ENCODE data around the gene PAX8. TPM values are rescaled to one million over a fixed set of nuclear protein-coding genes. Genes with fewer than 3 reads are reported as not detected.

PAX8 gene
- total and polyA plus RNA-seq, 7 donors, result 0.41 to 10.8 (median 0.93) TPM; not detected in 1

DNA sequence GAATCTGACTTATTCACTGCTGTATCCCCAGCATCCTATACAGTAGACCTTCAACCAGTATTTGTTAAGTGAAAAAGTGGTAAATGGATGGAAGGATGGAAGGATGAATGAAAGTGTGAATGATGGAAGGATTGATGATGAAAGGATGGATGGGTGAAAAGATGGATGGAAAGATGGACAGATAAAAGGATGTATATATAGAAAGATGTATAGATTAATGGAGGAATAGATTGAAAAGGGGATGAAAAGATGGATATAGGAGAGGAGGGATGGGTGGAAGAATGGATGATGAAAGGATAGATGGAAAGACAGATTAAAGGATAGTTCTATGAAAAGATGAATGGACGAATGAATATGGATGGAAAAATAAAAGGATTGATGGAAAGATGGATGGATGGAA is 54.9 kb downstream of the PAX8 start:
- intact Hi-C loops (cut with DNase I), result no loop called here
- no peak for TF ChIP-seq POLR2A (IDR thresholded peaks at IDR 0.05)
- no peak for TF ChIP-seq POLR2AphosphoS5 (IDR thresholded peaks at IDR 0.05)
- TF ChIP-seq EP300 (IDR thresholded peaks at IDR 0.05), result no peak
- TF ChIP-seq, protein P1, sequence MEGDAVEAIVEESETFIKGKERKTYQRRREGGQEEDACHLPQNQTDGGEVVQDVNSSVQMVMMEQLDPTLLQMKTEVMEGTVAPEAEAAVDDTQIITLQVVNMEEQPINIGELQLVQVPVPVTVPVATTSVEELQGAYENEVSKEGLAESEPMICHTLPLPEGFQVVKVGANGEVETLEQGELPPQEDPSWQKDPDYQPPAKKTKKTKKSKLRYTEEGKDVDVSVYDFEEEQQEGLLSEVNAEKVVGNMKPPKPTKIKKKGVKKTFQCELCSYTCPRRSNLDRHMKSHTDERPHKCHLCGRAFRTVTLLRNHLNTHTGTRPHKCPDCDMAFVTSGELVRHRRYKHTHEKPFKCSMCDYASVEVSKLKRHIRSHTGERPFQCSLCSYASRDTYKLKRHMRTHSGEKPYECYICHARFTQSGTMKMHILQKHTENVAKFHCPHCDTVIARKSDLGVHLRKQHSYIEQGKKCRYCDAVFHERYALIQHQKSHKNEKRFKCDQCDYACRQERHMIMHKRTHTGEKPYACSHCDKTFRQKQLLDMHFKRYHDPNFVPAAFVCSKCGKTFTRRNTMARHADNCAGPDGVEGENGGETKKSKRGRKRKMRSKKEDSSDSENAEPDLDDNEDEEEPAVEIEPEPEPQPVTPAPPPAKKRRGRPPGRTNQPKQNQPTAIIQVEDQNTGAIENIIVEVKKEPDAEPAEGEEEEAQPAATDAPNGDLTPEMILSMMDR (IDR thresholded peaks at IDR 0.05), result no peak
- Histone ChIP-seq H3K9me3 (no peaks in the 10 kb centered on the region), H3K27ac (no peak overlapping the region), H3K27me3 (no peaks in the 10 kb centered on the region), H3K36me3 (no peaks in the 10 kb centered on the region), H3K4me1 (peaks cover 0 to 12% (median 0%) of the 10 kb centered on the region in 4 donors), H3K4me3 (no peak overlapping the region)
- DNase-seq, result no peak
- 91 to 100% methylated on average over 1 of the region's 1 CpG for WGBS, 2 donors

DNA sequence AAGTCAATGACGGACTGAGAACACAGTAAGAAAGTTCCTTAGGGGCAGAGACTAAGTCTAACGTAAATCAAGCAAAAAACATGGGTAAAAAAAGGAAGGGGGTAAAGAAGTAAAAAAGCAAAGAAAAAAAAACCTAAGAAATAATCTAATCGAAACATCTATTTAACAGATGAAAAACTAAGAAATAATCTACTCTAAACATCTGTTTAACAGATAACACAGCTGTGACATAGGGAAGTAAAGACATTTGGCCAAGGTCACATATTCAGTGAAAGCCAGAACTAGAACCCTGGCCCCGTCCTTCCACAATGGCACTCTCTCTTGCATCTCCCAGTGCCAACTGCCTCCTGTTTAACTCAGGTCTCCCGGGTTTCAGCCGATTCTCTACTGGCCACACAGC is 56.9 kb downstream of the PAX8 start:
- intact Hi-C loops (cut with DNase I), result no loop called here
- TF ChIP-seq, protein P1 (IDR thresholded peaks at IDR 0.05), result no peak
- TF ChIP-seq POLR2A (IDR thresholded peaks at IDR 0.05) (no peak), EP300 (IDR thresholded peaks at IDR 0.05) (no peak), POLR2AphosphoS5 (IDR thresholded peaks at IDR 0.05) (no peak)
- Histone ChIP-seq H3K4me3 (no peak overlapping the region), H3K9me3 (no peaks in the 10 kb centered on the region), H3K4me1 (peaks cover 0 to 21% (median 4%) of the 10 kb centered on the region in 4 donors), H3K27ac (no peak overlapping the region), H3K36me3 (no peaks in the 10 kb centered on the region), H3K27me3 (no peaks in the 10 kb centered on the region)
- no peak for DNase-seq
- 84 to 85% methylated on average over 6 of the region's 6 CpGs for WGBS, 2 donors

DNA sequence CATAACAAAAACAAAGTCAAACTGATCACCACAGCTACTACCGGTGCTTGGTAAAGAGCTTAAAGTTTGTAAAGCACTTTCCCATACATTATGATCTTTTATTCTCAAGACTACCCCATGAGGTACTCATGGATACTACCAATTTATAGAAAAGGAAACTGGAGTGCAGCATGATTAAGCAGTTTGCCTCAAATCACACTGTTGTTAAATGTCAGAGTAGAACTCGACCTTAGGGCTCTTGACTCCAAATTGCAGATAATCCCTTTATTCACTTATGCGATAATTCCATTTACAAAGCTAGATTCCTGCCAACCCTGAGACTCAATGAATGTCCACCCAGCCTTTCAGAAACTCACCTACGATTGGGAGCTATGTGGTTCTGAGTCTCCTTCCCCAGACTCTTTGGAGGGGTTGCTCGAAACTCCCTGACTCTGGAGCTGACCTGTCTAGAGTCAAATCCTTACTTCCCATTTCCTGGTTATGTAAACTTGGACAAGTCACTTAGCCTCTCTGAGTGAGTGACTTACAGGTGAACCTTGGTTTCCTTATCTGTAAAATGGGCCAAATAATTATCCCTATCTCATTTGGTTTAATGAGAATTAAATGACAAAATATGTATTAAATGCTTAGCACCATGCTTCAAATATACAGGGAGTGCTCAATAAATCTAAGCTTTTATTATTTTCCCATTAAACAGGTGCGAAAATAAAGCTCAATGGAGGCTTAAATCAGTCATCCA is 57.6 kb downstream of the PAX8 start:
- Histone ChIP-seq H3K4me1 (peaks cover 0 to 21% (median 4%) of the 10 kb centered on the region in 4 donors), H3K4me3 (no peak overlapping the region), H3K27ac (no peak overlapping the region), H3K27me3 (no peaks in the 10 kb centered on the region), H3K36me3 (no peaks in the 10 kb centered on the region), H3K9me3 (no peaks in the 10 kb centered on the region)
- 83 to 88% methylated on average over 6 of the region's 6 CpGs for WGBS, 2 donors
- TF ChIP-seq, protein P1 (IDR thresholded peaks at IDR 0.05), result no peak
- no peak for DNase-seq
- intact Hi-C loops (cut with DNase I), result no loop called here

DNA sequence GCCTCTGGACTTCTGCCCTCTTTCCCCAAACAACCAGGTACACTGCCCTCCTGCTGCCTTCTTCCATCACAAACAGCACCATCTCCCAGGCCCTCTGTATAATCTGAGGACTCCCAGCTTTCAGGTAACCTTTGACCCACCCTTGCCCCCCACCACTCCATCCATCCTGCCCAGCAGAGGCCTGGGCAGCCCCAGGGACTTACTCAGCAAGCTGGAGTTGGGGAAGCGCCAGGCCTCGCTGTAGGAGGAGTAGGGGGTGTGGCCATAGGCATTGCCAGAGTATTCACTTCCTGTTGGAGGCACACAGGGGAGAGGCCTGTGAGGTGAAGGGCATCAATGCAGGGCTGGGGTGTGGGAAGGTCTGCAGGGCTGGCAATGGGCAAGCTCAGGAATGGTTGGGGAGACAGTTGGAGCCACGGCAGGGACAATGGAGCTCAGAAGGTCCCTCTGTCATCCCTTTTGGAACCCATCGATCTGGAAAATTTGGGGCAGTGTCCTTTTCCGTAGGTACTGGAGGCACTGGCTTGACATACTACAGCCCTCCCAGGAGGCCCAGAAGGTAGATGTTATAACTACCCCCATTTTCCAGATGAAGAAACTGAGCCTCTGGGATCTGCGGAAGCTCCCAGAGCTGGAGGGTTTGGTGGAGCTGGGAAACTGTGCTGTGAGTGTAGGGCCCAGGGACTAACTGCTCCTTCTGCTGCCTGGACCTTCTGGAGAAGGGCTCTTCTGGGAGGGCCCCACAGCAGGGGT is 58.7 kb downstream of the PAX8 start:
- Histone ChIP-seq H3K27ac (peak overlapping the region in 1 of 4 donors; percentile 45), H3K4me3 (no peak overlapping the region), H3K9me3 (no peaks in the 10 kb centered on the region), H3K4me1 (peaks cover 0 to 21% (median 4%) of the 10 kb centered on the region in 4 donors), H3K36me3 (no peaks in the 10 kb centered on the region), H3K27me3 (no peaks in the 10 kb centered on the region)
- peak; percentile 83 for DNase-seq
- TF ChIP-seq POLR2A (IDR thresholded peaks at IDR 0.05) (peak in 1 of 2 donors; percentile 25), POLR2AphosphoS5 (IDR thresholded peaks at IDR 0.05) (no peak)
- WGBS, 2 donors, result 69 to 80% methylated on average over 6 of the region's 6 CpGs
- intact Hi-C loops (cut with DNase I), result no loop called here

DNA sequence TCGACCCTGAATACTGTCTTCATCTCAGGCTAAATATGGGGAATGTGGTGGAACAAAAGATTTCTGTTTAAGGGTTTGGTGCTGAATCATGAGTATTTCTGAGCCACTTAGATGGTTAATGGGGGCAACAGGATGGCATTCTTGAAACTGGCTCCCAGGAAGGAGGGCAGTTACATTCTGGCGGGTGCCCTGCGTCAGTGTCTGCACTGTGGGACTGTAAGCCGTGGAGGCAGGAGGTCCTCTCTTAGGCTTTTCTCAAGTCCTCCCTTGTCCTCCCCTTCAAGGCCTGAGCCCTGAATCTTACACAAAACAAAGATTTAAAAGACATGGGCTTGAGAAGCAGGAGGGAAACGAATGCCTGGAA is 59.2 kb downstream of the PAX8 start:
- 79 to 82% methylated on average over 5 of the region's 5 CpGs for WGBS, 2 donors
- TF ChIP-seq POLR2AphosphoS5 (IDR thresholded peaks at IDR 0.05) (no peak), POLR2A (IDR thresholded peaks at IDR 0.05) (no peak), EP300 (IDR thresholded peaks at IDR 0.05) (no peak)
- TF ChIP-seq, protein P1 (IDR thresholded peaks at IDR 0.05), result no peak
- H3K4me3 ChIP-seq, result no peak overlapping the region
- DNase-seq, result no peak
- H3K27ac ChIP-seq, result peak overlapping the region in 1 of 4 donors; percentile 32
- no peaks in the 10 kb centered on the region for H3K9me3 ChIP-seq
- intact Hi-C loops (cut with DNase I), result no loop called here
- no peaks in the 10 kb centered on the region for H3K36me3 ChIP-seq
- no peaks in the 10 kb centered on the region for H3K27me3 ChIP-seq
- peaks cover 0 to 21% (median 4%) of the 10 kb centered on the region in 4 donors for H3K4me1 ChIP-seq
